Breast epithelium (tissue), 3 donors: ENCODE results near the gene PRR35.

Source experiments
- POLR2AphosphoS5 ChIP-seq, 3 donors: sonication (generic); formaldehyde crosslinking; IDR thresholded peaks; one replicate each; pipeline ENCODE4 v1.6.1; 2017; ENCODE audit warnings: antibody characterized with exemption in 3 of 3
- TF ChIP-seq, protein P1 (sequence below), 3 donors: fragments of 450-650 bp; IDR thresholded peaks; one replicate each; pipeline ENCODE4 v1.5.1; 2016 to 2017; ENCODE audit warnings: antibody characterized with exemption in 3 of 3, mild to moderate bottlenecking in 3 of 3, moderate library complexity in 3 of 3

DNA sequence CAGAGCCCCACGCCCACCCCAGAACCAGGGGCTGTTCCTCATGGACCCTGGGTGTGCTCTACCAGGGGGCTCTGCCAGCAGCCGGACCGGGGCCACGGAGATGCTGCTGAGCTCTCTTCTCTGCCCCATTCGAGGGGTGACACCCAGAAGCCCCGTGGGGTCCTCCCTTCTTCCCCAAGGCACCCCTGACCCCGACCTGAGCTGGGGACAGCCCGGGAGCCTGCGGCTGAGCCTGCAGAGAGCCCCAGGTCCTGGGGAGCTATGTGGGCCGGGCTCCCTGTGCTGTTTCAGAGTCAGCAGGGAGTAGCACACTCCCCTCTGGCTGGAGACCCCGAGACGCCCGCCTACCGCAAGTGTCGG is 1.2 kb upstream of the PRR35 start:
- TF ChIP-seq, protein P1, sequence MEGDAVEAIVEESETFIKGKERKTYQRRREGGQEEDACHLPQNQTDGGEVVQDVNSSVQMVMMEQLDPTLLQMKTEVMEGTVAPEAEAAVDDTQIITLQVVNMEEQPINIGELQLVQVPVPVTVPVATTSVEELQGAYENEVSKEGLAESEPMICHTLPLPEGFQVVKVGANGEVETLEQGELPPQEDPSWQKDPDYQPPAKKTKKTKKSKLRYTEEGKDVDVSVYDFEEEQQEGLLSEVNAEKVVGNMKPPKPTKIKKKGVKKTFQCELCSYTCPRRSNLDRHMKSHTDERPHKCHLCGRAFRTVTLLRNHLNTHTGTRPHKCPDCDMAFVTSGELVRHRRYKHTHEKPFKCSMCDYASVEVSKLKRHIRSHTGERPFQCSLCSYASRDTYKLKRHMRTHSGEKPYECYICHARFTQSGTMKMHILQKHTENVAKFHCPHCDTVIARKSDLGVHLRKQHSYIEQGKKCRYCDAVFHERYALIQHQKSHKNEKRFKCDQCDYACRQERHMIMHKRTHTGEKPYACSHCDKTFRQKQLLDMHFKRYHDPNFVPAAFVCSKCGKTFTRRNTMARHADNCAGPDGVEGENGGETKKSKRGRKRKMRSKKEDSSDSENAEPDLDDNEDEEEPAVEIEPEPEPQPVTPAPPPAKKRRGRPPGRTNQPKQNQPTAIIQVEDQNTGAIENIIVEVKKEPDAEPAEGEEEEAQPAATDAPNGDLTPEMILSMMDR (IDR thresholded peaks at IDR 0.05) = no peak
- TF ChIP-seq POLR2AphosphoS5 (IDR thresholded peaks at IDR 0.05) = no peak
